Measurements from ENCODE around the gene PRELP.

DNA sequence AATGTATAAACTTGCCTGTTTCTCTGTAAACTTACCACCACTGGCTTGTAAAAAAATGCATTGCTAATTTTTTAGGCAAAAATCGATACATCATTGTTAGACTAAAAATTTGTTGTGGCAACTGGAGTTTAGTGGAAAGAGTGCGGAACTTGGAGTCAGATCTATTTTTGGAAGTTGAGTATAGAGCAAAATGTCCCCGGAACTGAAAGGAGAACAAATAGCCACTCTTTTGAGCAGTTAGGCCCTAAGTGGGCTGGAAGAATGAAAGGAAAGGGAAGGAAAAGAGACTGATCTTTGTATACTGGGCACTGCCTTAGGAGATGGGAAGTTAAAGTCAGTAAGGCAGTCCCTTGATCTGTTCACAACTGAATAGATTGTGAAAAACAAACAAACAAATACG is 48.5 kb downstream of the PRELP start:
- TF ChIP-seq, protein P1, sequence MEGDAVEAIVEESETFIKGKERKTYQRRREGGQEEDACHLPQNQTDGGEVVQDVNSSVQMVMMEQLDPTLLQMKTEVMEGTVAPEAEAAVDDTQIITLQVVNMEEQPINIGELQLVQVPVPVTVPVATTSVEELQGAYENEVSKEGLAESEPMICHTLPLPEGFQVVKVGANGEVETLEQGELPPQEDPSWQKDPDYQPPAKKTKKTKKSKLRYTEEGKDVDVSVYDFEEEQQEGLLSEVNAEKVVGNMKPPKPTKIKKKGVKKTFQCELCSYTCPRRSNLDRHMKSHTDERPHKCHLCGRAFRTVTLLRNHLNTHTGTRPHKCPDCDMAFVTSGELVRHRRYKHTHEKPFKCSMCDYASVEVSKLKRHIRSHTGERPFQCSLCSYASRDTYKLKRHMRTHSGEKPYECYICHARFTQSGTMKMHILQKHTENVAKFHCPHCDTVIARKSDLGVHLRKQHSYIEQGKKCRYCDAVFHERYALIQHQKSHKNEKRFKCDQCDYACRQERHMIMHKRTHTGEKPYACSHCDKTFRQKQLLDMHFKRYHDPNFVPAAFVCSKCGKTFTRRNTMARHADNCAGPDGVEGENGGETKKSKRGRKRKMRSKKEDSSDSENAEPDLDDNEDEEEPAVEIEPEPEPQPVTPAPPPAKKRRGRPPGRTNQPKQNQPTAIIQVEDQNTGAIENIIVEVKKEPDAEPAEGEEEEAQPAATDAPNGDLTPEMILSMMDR (IDR thresholded peaks at IDR 0.05; ENCODE audit: insufficient read depth, low read depth, low read length), result no peak
- TF ChIP-seq EZH2 (IDR thresholded peaks at IDR 0.05; ENCODE audit: insufficient read depth, low read length), result no peak

All from astrocyte (in vitro differentiated cells and primary cell).